ENCODE measurements around the gene DEFB108B. TPM values are rescaled to one million over a fixed set of nuclear protein-coding genes. Genes with fewer than 3 reads are reported as not detected.
"Not testable (repeated sequence)": the region's sequence is repeated elsewhere in the genome, so short reads cannot be mapped to it uniquely, and the experiment has no call there.

Gene DEFB108B
- total RNA-seq, 1 donor, result not detected

DNA sequence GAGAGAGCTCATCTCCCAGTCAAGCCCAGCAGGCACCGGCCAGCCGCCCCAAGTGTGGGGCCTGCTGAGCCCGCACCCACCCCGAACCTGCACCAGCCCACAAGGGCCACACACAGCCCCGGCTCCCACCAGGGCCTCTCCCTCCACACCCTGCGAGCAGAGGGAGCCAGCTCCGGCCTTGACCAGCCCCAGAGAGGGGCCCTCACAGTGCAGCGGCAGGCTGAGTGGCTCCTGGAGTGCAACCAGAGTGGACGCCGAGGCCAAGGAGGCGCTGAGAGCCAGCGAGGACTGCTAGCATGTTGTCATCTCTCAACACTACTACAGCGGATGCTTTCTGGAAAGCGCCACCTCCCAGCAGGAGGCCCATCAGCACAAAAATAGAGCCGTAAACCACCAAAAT lies 10.9 kb downstream of the DEFB108B start:
- DNase-seq (ENCODE audit: low read depth), result no peak
- H3K4me3 ChIP-seq (ENCODE audit: low read depth, low read length), result no peak overlapping the region
- TF ChIP-seq, protein P1, sequence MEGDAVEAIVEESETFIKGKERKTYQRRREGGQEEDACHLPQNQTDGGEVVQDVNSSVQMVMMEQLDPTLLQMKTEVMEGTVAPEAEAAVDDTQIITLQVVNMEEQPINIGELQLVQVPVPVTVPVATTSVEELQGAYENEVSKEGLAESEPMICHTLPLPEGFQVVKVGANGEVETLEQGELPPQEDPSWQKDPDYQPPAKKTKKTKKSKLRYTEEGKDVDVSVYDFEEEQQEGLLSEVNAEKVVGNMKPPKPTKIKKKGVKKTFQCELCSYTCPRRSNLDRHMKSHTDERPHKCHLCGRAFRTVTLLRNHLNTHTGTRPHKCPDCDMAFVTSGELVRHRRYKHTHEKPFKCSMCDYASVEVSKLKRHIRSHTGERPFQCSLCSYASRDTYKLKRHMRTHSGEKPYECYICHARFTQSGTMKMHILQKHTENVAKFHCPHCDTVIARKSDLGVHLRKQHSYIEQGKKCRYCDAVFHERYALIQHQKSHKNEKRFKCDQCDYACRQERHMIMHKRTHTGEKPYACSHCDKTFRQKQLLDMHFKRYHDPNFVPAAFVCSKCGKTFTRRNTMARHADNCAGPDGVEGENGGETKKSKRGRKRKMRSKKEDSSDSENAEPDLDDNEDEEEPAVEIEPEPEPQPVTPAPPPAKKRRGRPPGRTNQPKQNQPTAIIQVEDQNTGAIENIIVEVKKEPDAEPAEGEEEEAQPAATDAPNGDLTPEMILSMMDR (IDR thresholded peaks at IDR 0.05; ENCODE audit: insufficient read depth, low read depth, low read length), result no peak

DNA sequence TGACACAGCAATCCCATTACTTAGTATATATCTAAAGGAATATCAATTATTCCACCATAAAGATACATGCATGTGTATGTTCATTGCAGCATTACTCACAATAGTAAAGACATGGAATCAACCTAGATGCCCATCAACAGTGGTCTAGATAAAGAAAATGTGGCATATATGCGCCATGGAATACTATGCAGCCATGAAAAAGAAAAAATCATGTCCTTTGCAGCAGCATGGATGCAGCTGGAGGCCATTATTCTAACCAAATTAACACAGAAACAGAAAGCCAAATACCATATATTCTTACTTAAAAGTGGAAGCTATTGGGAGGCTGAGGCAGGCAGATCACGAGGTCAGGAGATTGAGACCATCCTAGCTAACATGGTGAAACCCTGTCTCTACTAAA lies 20.9 kb downstream of the DEFB108B start:
- H3K4me3 ChIP-seq (ENCODE audit: low read depth, low read length); DNase-seq (ENCODE audit: low read depth): not testable (repeated sequence)

DNA sequence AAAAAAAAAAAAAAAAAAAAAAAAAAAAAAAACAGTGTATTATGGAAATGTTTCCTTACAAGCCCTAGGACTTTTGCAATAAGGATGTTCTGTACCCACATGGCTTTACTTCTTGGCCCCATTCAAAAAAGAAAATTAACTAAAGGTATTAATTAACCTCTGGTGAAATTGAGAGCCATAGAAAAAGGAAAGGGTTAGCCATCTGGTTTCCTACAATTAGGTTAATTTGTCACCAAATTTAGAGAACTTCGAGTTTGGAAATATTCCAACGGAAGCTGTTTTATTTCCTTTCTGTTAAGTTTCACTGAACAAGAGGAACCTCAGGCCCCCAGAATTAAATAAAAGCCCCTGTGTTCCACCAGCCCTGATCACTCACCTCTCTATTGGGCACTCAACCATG lies 22.9 kb downstream of the DEFB108B start:
- not testable (repeated sequence) for H3K4me3 ChIP-seq (ENCODE audit: low read depth, low read length); DNase-seq (ENCODE audit: low read depth)

DNA sequence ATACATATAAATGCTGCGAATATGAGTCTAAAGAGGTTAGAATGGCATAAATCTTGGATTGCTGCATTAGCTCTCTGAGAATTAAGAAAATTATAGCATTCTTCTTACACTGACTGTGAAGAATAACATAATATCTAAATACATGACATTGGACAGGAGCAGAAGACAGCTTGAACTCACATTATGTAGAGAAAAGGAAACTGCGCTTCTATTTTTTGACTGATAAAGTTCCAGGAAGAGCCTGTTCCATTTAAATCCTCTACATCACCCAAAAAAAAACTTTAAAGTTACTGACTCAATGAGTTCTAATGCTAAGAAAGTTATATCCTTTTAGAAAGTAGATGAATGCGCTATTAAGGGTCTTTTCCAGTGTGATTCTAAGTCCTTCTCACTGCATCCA lies 27.8 kb downstream of the DEFB108B start:
- DNase-seq (ENCODE audit: low read depth), result not testable (repeated sequence)

DNA sequence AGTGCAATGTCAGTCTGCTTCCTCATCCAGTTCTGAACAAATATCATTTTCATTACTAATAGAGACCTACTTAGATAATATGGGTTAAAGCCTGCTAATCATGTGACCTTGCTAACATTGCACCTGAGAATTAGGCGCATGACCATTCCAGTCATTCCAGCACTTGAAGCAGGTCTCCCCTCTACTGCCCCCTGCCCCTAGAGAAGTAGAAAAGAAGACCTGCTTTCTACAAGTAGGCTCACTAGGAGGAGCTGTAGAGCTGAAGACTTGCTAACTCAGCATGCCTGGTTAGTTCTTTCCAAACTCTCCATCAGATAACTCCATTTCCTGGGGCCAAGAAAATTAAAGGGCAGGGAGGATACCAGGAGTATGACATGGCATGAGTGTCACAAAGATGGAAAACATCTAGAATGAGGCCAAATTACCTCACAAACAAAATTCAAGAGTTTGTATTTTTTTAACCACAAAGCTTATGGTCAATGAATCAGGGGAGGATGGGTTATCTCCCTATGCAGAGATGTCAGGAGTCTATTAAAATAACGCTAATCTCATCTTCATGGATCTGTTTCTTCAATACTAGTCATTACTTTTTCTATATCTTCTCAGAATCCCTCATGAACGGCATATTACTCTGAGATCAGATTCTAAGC lies 31.1 kb downstream of the DEFB108B start:
- H3K4me3 ChIP-seq (ENCODE audit: low read depth, low read length), result not testable (repeated sequence)
- peak; percentile 66 for DNase-seq (ENCODE audit: low read depth)
- TF ChIP-seq, protein P1 (IDR thresholded peaks at IDR 0.05; ENCODE audit: insufficient read depth, low read depth, low read length), result peak; percentile 70

More for the DNA sequence above, 27.8 kb downstream of the DEFB108B start:
- not testable (repeated sequence) for H3K4me3 ChIP-seq (ENCODE audit: low read depth, low read length)

DNA sequence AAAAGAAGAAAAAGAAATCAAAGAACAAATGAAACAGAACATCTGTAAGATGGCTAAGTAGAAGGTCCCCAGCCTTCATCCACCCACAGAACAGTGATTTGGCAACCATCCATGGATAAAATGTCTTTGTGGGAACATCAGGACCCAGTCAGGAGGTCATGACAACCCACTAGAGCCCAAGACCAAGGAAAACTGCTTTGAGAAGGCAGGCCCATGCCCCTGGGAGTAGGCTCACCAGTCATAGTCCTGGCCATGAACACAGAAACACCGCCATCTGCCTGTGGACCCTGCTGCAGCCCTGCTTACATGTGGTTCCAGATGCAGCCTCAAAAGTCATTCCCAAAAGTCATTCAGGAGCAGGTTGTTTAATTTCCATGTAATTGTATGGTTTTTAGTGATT lies 34.2 kb downstream of the DEFB108B start:
- DNase-seq (ENCODE audit: low read depth); H3K4me3 ChIP-seq (ENCODE audit: low read depth, low read length): not testable (repeated sequence)

DNA sequence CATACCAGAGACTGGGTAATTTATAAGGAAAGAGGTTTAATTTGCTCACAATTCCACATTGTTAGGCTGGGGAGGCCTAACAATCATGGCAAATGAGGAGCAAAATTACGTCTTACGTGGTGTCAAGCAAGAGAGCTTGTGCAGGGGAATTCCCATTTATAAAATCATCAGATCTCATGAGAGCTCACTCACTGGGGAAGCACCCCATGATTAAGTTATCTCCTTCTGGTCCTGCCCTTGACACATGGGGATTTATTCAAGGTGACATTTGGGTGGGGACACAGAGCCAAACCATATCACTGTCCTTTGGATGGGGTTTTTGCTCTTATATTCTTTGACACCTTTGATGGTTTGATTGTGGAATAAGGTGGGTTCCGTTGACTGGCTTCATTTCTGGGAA lies 36.9 kb downstream of the DEFB108B start:
- DNase-seq (ENCODE audit: low read depth); H3K4me3 ChIP-seq (ENCODE audit: low read depth, low read length): not testable (repeated sequence)

DNA sequence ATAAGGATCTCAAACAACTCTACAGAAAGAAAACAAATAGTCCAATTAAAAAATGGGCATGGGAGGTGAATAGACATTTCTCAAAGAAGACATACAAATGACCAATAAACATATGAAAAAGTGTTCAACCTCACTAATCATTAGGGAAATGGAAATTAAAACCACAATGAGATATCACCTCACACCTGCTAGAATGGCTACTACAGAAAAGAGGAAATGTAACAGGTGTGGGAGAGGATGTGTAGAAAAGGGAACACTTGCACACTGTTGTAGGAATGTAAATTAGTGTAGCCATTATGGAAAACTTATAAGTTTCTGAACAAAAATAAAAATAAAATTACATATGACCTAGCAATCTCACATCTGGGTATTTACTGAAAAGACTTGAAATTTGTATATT lies 37.7 kb downstream of the DEFB108B start:
- not testable (repeated sequence) for DNase-seq (ENCODE audit: low read depth); H3K4me3 ChIP-seq (ENCODE audit: low read depth, low read length)

DNA sequence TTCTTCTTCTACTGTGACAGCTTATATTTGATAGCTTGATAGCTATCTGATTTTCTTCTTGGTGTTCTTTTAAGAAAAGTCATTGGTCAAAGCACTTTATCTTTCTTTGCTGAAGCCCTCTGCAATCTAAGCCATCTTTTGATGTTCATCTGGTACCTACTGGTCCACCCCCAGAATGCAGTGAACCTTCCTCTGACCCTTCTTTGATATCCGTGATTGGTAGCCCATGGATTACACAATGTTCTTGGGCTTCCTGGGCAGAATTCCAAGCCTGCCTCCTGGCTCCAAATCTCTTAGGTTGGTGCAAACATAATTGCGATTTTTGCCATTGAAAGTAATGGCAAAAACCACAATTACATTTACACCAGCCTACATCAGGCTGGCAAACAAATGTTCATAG lies 43.3 kb downstream of the DEFB108B start:
- not testable (repeated sequence) for DNase-seq (ENCODE audit: low read depth); H3K4me3 ChIP-seq (ENCODE audit: low read depth, low read length)

DNA sequence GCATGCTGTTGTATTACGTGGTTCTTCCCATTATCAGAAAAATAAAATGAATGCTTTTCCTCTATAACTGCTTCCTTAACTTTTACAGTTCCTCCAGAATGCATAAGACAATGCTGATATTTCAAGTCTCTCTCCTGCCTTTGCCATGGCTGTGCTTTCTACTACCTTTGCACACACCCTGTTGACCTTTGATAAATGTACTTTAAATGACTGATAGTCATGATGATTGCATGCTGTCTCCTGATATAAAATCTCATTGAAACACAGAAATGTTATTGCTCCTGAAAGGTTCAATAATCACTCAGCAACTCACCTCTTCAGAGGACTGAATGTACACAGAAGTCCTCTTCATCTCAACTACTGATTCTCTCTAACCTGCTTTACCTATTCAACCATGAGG lies 45.1 kb downstream of the DEFB108B start, which contains the start of gene DEFB131B:
DEFB131B (plus strand) TSS at position 395 of the 400 bp plus-strand sequence; CDS start at position 395, 0 bp downstream.
- DNase-seq (ENCODE audit: low read depth); H3K4me3 ChIP-seq (ENCODE audit: low read depth, low read length): not testable (repeated sequence)

DNA sequence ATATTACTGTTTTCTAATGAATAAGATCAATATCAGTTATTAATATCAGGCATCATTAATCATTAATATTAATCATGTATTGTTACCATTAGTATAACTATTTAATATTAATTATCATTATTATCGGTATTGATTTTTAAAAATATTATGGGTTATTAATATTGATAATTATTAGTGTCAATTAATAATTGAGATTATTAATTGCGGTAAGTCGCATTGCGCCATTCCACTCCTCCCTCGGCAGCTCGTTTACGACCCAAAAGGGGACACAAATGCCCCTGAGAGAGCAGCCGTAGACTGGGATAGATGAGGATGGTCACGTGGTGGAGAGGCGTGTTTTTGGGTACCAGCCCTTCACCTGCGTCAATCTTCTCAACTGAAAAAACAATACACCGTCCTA lies 52.8 kb downstream of the DEFB108B start:
- H3K4me3 ChIP-seq (ENCODE audit: low read depth, low read length); DNase-seq (ENCODE audit: low read depth): not testable (repeated sequence)

Small RNA genes within 50 kb of the gene (small RNA-seq; reads per million reads assigned to genes)
- not detected for gene RNA5SP342

Other genes starting within 250 kb of the DEFB108B start
- gene DEFB131B, start 45.3 kb downstream of the DEFB108B start, total RNA-seq, result not detected in 2 replicates
- gene XNDC1N, start 95.4 kb downstream of the DEFB108B start, total RNA-seq, result 9.1 and 9.7 TPM in 2 replicates
- gene RNF121, start 95.8 kb downstream of the DEFB108B start, total RNA-seq, result 24.5 and 27.2 TPM in 2 replicates
- gene IL18BP, start 165.7 kb downstream of the DEFB108B start, total RNA-seq, result 2.6 and 4.2 TPM in 2 replicates
- gene NUMA1, start 247.3 kb downstream of the DEFB108B start, total RNA-seq, result 158 and 169 TPM in 2 replicates
- 4.3 and 5.5 TPM in 2 replicates for gene LRRC51, start 247.7 kb downstream of the DEFB108B start, total RNA-seq

Data from fibroblast of villous mesenchyme (primary cell).